ENCODE data around the gene PPIG. TPM values are rescaled to one million over a fixed set of nuclear protein-coding genes. Genes with fewer than 3 reads are reported as not detected.

PPIG gene
- total and polyA plus RNA-seq, 2 experiments from 2014 or later = 40.7 to 157 TPM

DNA sequence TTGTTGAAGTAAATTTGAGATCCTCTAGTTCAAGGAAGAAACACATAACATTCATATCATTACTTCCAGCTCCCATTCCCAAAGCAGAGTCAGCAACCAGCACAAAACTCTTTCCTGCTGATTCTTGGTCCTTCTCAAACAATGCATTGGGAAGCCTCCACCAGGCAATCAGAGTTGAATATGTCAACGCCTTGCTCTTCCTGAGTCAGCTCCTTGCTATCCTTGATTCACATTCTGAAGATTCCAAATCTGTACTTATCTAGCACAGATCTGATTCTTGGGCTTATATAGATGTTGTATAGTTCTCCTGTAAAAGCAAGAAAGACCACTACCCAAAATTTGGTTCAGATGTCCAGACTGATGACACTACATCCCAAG, 80.4 kb downstream of the PPIG start:
- H3K4me3 ChIP-seq = no peak overlapping the region
- H3K36me3 ChIP-seq (ENCODE audit: insufficient read depth) = no peaks in the 10 kb centered on the region
- Mint-ChIP-seq H3K4me1 (no peaks in the 10 kb centered on the region), H3K36me3 (ENCODE audit: low read depth) (no peaks in the 10 kb centered on the region), H3K27ac (no peak overlapping the region), H3K27me3 (ENCODE audit: insufficient read depth, low read depth, poor library complexity) (no peaks in the 10 kb centered on the region), H3K4me3 (no peak overlapping the region), H3K9me3 (no peaks in the 10 kb centered on the region)
- no peaks in the 10 kb centered on the region for H3K9me2 ChIP-seq (ENCODE audit: insufficient read depth)
- ATAC-seq (no peak), DNase-seq (ENCODE audit: low spot score) (no peak)
- H2AFZ ChIP-seq = no peak overlapping the region
- TF ChIP-seq EZH2 (IDR thresholded peaks at IDR 0.05; ENCODE audit: low read depth, unreplicated experiment) (no peak), NANOG (IDR thresholded peaks at IDR 0.05; ENCODE audit: borderline replicate concordance) (no peak), POLR2AphosphoS5 (IDR thresholded peaks at IDR 0.05; ENCODE audit: low read depth) (no peak), EZH2phosphoT487 (IDR thresholded peaks at IDR 0.05; ENCODE audit: unreplicated experiment) (no peak), STAT1 (IDR thresholded peaks at IDR 0.05; ENCODE audit: unreplicated experiment) (no peak), ZNF114 (CRISPR knock-in tag; IDR thresholded peaks at IDR 0.05) (no peak), ZNF331 (CRISPR knock-in tag; IDR thresholded peaks at IDR 0.05; ENCODE audit: low read depth) (no peak), CREB1 (CRISPR knock-in tag; IDR thresholded peaks at IDR 0.05; ENCODE audit: low read depth) (no peak), JUNB (IDR thresholded peaks at IDR 0.05; ENCODE audit: unreplicated experiment) (no peak)
- TF ChIP-seq, protein P1, sequence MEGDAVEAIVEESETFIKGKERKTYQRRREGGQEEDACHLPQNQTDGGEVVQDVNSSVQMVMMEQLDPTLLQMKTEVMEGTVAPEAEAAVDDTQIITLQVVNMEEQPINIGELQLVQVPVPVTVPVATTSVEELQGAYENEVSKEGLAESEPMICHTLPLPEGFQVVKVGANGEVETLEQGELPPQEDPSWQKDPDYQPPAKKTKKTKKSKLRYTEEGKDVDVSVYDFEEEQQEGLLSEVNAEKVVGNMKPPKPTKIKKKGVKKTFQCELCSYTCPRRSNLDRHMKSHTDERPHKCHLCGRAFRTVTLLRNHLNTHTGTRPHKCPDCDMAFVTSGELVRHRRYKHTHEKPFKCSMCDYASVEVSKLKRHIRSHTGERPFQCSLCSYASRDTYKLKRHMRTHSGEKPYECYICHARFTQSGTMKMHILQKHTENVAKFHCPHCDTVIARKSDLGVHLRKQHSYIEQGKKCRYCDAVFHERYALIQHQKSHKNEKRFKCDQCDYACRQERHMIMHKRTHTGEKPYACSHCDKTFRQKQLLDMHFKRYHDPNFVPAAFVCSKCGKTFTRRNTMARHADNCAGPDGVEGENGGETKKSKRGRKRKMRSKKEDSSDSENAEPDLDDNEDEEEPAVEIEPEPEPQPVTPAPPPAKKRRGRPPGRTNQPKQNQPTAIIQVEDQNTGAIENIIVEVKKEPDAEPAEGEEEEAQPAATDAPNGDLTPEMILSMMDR (conservative IDR thresholded peaks at IDR 0.05; ENCODE audit: low read depth in 2 of 2) = no peak
- TF ChIP-seq, protein P2, sequence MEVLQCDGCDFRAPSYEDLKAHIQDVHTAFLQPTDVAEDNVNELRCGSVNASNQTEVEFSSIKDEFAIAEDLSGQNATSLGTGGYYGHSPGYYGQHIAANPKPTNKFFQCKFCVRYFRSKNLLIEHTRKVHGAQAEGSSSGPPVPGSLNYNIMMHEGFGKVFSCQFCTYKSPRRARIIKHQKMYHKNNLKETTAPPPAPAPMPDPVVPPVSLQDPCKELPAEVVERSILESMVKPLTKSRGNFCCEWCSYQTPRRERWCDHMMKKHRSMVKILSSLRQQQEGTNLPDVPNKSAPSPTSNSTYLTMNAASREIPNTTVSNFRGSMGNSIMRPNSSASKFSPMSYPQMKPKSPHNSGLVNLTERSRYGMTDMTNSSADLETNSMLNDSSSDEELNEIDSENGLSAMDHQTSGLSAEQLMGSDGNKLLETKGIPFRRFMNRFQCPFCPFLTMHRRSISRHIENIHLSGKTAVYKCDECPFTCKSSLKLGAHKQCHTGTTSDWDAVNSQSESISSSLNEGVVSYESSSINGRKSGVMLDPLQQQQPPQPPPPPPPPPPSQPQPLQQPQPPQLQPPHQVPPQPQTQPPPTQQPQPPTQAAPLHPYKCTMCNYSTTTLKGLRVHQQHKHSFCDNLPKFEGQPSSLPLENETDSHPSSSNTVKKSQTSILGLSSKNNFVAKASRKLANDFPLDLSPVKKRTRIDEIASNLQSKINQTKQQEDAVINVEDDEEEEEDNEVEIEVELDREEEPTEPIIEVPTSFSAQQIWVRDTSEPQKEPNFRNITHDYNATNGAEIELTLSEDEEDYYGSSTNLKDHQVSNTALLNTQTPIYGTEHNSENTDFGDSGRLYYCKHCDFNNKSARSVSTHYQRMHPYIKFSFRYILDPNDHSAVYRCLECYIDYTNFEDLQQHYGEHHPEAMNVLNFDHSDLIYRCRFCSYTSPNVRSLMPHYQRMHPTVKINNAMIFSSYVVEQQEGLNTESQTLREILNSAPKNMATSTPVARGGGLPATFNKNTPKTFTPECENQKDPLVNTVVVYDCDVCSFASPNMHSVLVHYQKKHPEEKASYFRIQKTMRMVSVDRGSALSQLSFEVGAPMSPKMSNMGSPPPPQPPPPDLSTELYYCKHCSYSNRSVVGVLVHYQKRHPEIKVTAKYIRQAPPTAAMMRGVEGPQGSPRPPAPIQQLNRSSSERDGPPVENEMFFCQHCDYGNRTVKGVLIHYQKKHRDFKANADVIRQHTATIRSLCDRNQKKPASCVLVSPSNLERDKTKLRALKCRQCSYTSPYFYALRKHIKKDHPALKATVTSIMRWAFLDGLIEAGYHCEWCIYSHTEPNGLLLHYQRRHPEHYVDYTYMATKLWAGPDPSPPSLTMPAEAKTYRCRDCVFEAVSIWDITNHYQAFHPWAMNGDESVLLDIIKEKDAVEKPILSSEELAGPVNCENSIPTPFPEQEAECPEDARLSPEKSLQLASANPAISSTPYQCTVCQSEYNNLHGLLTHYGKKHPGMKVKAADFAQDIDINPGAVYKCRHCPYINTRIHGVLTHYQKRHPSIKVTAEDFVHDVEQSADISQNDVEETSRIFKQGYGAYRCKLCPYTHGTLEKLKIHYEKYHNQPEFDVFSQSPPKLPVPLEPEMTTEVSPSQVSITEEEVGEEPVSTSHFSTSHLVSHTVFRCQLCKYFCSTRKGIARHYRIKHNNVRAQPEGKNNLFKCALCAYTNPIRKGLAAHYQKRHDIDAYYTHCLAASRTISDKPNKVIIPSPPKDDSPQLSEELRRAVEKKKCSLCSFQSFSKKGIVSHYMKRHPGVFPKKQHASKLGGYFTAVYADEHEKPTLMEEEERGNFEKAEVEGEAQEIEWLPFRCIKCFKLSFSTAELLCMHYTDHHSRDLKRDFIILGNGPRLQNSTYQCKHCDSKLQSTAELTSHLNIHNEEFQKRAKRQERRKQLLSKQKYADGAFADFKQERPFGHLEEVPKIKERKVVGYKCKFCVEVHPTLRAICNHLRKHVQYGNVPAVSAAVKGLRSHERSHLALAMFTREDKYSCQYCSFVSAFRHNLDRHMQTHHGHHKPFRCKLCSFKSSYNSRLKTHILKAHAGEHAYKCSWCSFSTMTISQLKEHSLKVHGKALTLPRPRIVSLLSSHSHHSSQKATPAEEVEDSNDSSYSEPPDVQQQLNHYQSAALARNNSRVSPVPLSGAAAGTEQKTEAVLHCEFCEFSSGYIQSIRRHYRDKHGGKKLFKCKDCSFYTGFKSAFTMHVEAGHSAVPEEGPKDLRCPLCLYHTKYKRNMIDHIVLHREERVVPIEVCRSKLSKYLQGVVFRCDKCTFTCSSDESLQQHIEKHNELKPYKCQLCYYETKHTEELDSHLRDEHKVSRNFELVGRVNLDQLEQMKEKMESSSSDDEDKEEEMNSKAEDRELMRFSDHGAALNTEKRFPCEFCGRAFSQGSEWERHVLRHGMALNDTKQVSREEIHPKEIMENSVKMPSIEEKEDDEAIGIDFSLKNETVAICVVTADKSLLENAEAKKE (CRISPR knock-in tag; IDR thresholded peaks at IDR 0.05) = no peak
- TF ChIP-seq, protein P3, sequence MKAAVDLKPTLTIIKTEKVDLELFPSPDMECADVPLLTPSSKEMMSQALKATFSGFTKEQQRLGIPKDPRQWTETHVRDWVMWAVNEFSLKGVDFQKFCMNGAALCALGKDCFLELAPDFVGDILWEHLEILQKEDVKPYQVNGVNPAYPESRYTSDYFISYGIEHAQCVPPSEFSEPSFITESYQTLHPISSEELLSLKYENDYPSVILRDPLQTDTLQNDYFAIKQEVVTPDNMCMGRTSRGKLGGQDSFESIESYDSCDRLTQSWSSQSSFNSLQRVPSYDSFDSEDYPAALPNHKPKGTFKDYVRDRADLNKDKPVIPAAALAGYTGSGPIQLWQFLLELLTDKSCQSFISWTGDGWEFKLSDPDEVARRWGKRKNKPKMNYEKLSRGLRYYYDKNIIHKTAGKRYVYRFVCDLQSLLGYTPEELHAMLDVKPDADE (IDR thresholded peaks at IDR 0.05) = no peak
- TF ChIP-seq, protein P4, sequence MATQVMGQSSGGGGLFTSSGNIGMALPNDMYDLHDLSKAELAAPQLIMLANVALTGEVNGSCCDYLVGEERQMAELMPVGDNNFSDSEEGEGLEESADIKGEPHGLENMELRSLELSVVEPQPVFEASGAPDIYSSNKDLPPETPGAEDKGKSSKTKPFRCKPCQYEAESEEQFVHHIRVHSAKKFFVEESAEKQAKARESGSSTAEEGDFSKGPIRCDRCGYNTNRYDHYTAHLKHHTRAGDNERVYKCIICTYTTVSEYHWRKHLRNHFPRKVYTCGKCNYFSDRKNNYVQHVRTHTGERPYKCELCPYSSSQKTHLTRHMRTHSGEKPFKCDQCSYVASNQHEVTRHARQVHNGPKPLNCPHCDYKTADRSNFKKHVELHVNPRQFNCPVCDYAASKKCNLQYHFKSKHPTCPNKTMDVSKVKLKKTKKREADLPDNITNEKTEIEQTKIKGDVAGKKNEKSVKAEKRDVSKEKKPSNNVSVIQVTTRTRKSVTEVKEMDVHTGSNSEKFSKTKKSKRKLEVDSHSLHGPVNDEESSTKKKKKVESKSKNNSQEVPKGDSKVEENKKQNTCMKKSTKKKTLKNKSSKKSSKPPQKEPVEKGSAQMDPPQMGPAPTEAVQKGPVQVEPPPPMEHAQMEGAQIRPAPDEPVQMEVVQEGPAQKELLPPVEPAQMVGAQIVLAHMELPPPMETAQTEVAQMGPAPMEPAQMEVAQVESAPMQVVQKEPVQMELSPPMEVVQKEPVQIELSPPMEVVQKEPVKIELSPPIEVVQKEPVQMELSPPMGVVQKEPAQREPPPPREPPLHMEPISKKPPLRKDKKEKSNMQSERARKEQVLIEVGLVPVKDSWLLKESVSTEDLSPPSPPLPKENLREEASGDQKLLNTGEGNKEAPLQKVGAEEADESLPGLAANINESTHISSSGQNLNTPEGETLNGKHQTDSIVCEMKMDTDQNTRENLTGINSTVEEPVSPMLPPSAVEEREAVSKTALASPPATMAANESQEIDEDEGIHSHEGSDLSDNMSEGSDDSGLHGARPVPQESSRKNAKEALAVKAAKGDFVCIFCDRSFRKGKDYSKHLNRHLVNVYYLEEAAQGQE (IDR thresholded peaks at IDR 0.05; ENCODE audit: unreplicated experiment) = no peak
- H3F3A ChIP-seq (replicated peaks; ENCODE audit: low read depth) = no peaks in the 10 kb centered on the region
- no peak overlapping the region for H3K27ac ChIP-seq (ENCODE audit: low read depth)
- no peaks in the 10 kb centered on the region for H3K27me3 ChIP-seq (ENCODE audit: insufficient read depth)
- H3K4me2 ChIP-seq = no peak overlapping the region
- H3K79me2 ChIP-seq (replicated peaks; ENCODE audit: insufficient read depth) = no peaks in the 10 kb centered on the region
- no peaks in the 10 kb centered on the region for H4K20me1 ChIP-seq (replicated peaks; ENCODE audit: insufficient read depth)
- H3K4me1 ChIP-seq (ENCODE audit: insufficient read depth) = no peaks in the 10 kb centered on the region

Data from GM23338 (cell line).